ENCODE measurements around the gene NDUFA11.
"Not testable (repeated sequence)": the region's sequence is repeated elsewhere in the genome, so short reads cannot be mapped to it uniquely, and the experiment has no call there.

The NDUFA11 gene

DNA sequence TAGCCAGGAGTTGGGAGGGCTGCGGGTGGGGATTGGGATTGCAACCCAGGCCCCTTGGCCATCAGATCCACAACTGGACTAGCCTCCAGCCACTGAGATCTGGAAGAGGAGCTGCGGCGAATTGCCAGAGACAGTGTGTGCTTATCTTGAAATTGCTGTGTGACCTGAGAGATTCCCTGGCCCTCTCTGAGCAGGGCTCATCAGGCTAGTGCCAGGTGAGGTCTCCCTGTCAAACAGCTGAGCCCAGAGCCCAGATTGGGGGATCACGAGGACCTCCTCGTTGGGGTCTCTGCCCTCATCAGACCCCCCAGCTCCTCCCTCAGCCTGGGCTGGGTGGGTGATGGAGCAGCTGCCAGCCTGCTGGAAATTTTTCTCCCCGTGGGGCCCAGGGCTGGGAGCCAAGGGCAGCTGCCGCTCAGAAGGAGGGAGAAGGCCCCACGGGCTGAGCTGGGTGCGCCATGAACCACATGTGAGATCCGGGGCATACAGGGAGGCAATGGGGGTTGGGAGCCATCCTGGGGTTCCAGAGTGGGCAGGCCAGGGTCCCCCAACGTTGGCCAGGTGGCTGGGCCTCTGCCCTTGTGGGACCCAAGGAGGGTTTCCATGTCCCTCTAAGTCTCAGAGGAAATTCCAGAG lies 40.4 kb downstream of the NDUFA11 start:
- TF ChIP-seq, protein P1, sequence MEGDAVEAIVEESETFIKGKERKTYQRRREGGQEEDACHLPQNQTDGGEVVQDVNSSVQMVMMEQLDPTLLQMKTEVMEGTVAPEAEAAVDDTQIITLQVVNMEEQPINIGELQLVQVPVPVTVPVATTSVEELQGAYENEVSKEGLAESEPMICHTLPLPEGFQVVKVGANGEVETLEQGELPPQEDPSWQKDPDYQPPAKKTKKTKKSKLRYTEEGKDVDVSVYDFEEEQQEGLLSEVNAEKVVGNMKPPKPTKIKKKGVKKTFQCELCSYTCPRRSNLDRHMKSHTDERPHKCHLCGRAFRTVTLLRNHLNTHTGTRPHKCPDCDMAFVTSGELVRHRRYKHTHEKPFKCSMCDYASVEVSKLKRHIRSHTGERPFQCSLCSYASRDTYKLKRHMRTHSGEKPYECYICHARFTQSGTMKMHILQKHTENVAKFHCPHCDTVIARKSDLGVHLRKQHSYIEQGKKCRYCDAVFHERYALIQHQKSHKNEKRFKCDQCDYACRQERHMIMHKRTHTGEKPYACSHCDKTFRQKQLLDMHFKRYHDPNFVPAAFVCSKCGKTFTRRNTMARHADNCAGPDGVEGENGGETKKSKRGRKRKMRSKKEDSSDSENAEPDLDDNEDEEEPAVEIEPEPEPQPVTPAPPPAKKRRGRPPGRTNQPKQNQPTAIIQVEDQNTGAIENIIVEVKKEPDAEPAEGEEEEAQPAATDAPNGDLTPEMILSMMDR (IDR thresholded peaks at IDR 0.05; ENCODE audit: low read depth, low read length, poor library complexity, severe bottlenecking): no peak
- TF ChIP-seq EZH2phosphoT487 (IDR thresholded peaks at IDR 0.05; ENCODE audit: borderline replicate concordance, low read length): no peak
- no peaks in the 10 kb centered on the region for H4K20me1 ChIP-seq (ENCODE audit: control insufficient read depth, insufficient read depth, low read depth, low read length)
- no peak overlapping the region for H3K4me2 ChIP-seq (ENCODE audit: low read length)
- H3K36me3 ChIP-seq (ENCODE audit: control insufficient read depth, low read length): no peaks in the 10 kb centered on the region
- no peaks in the 10 kb centered on the region for H3K79me2 ChIP-seq (ENCODE audit: control insufficient read depth, low read length)
- no peaks in the 10 kb centered on the region for H3K9me2 ChIP-seq (replicated peaks; ENCODE audit: control insufficient read depth, low read length)
- H3F3A ChIP-seq (ENCODE audit: control insufficient read depth, insufficient read depth): no peaks in the 10 kb centered on the region
- no peaks in the 10 kb centered on the region for H3K27me3 ChIP-seq (ENCODE audit: control insufficient read depth, low read length)
- H3K4me1 ChIP-seq (ENCODE audit: control insufficient read depth, low read length): no peaks in the 10 kb centered on the region
- H3K4me3 ChIP-seq (ENCODE audit: low read length): no peak overlapping the region
- no peak overlapping the region for H3K27ac ChIP-seq (ENCODE audit: low read depth, low read length)
- no peaks in the 10 kb centered on the region for H3K9me3 ChIP-seq (ENCODE audit: control insufficient read depth, insufficient read depth, low read length)

DNA sequence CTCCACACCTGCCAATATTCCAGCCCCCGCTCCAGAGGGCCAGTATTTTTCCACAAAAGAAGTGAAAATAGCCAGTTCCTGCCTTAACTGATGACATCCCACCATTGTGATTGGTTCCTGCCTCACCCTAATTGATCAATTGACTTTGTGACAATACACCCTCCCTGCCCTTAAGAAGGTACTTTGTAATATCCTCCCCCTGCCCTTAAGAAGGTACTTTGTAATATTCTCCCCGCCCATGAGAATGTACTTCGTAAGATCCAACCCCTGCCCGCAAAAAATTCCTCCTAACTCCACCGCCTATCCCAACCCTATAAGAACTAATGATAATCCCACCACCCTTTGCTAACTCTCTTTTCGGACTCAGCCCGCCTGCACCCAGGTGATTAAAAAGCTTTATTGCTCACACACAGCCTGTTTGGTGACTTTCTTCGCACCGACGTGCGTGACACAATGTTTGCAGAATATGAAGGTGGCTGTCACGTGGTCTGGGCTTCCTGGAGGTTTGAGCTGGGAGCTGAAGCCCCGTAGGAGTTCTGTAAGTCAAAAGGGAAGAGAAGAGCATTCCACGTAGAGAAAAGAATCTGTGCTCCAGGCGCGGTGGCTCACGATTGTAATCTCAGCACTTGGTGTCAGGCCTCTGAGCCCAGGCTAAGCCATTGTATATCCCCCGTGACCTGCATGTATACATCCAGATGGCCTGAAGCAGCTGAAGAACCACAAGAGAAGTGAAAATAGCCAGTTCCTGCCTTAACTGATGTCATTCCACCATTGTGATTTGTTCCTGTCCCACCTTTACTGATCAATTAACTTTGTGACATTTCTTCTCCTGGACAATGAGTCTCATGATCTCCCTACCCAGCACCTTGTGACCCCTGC lies 46.1 kb downstream of the NDUFA11 start:
- Histone ChIP-seq H3K9me3 (ENCODE audit: control insufficient read depth, insufficient read depth, low read length) (no peaks in the 10 kb centered on the region), H3K4me2 (ENCODE audit: low read length) (no peak overlapping the region), H3K27me3 (ENCODE audit: control insufficient read depth, low read length) (peaks cover 5% of the 10 kb centered on the region; the same call in 1 of the 2 replicates), H4K20me1 (ENCODE audit: control insufficient read depth, insufficient read depth, low read depth, low read length) (no peaks in the 10 kb centered on the region), H3K9me2 (replicated peaks; ENCODE audit: control insufficient read depth, low read length) (no peaks in the 10 kb centered on the region), H3K4me1 (ENCODE audit: control insufficient read depth, low read length) (no peaks in the 10 kb centered on the region), H3K79me2 (ENCODE audit: control insufficient read depth, low read length) (no peaks in the 10 kb centered on the region), H3K27ac (ENCODE audit: low read depth, low read length) (no peak overlapping the region), H3K36me3 (ENCODE audit: control insufficient read depth, low read length) (no peaks in the 10 kb centered on the region), H3F3A (ENCODE audit: control insufficient read depth, insufficient read depth) (no peaks in the 10 kb centered on the region), H3K4me3 (ENCODE audit: low read length) (no peak overlapping the region)
- no peak for TF ChIP-seq EZH2phosphoT487 (IDR thresholded peaks at IDR 0.05; ENCODE audit: borderline replicate concordance, low read length)
- TF ChIP-seq, protein P1 (IDR thresholded peaks at IDR 0.05; ENCODE audit: low read depth, low read length, poor library complexity, severe bottlenecking): no peak

DNA sequence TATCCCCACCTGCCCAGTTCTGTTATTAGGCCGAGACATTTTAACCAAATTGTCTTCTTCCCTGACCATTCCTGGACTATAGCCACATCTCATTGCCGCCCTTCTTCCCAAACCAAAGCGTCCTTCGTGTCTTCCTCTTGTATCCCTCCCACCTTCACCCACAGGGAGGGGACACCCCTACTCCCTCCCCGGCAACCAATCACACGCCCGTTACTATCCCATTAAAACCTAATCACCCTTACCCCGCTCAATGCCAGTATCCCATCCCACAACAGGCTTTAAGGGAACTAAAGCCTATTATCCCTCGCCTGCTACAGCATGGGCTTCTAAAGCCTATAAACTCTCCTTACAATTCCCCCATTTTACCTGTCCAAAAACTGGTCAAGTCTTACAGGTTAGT lies 48.4 kb downstream of the NDUFA11 start:
- H3K4me2 ChIP-seq (ENCODE audit: low read length); H3K4me1 ChIP-seq (ENCODE audit: control insufficient read depth, low read length); H3K4me3 ChIP-seq (ENCODE audit: low read length); H3K27ac ChIP-seq (ENCODE audit: low read depth, low read length); H3K9me2 ChIP-seq (replicated peaks; ENCODE audit: control insufficient read depth, low read length); H3K27me3 ChIP-seq (ENCODE audit: control insufficient read depth, low read length); H3F3A ChIP-seq (ENCODE audit: control insufficient read depth, insufficient read depth); H4K20me1 ChIP-seq (ENCODE audit: control insufficient read depth, insufficient read depth, low read depth, low read length); H3K79me2 ChIP-seq (ENCODE audit: control insufficient read depth, low read length); H3K36me3 ChIP-seq (ENCODE audit: control insufficient read depth, low read length); H3K9me3 ChIP-seq (ENCODE audit: control insufficient read depth, insufficient read depth, low read length): not testable (repeated sequence)

GRCh38 chr19:5854121-5854520 lies 49.5 kb downstream of the NDUFA11 start:
- not testable (repeated sequence) for H3K9me2 ChIP-seq (replicated peaks; ENCODE audit: control insufficient read depth, low read length)

More at GRCh38 chr19:5854121-5854520, 49.5 kb downstream of the NDUFA11 start:
- H3K27ac ChIP-seq (ENCODE audit: low read depth, low read length); H3K4me3 ChIP-seq (ENCODE audit: low read length); H3K27me3 ChIP-seq (ENCODE audit: control insufficient read depth, low read length); H3F3A ChIP-seq (ENCODE audit: control insufficient read depth, insufficient read depth); H3K4me1 ChIP-seq (ENCODE audit: control insufficient read depth, low read length); H3K4me2 ChIP-seq (ENCODE audit: low read length); H3K79me2 ChIP-seq (ENCODE audit: control insufficient read depth, low read length); H3K9me3 ChIP-seq (ENCODE audit: control insufficient read depth, insufficient read depth, low read length); H3K36me3 ChIP-seq (ENCODE audit: control insufficient read depth, low read length); H4K20me1 ChIP-seq (ENCODE audit: control insufficient read depth, insufficient read depth, low read depth, low read length): not testable (repeated sequence)

All from DOHH2 (cell line).